ENCODE measurements around the gene PLA2G2A. TPM values are rescaled to one million over a fixed set of nuclear protein-coding genes. Genes with fewer than 3 reads are reported as not detected.

Gene PLA2G2A
- polyA plus RNA-seq, 1 donor (not counting 4 experiments of a cell fraction or from before 2014, with no cell fraction given) = 0.08 TPM

DNA sequence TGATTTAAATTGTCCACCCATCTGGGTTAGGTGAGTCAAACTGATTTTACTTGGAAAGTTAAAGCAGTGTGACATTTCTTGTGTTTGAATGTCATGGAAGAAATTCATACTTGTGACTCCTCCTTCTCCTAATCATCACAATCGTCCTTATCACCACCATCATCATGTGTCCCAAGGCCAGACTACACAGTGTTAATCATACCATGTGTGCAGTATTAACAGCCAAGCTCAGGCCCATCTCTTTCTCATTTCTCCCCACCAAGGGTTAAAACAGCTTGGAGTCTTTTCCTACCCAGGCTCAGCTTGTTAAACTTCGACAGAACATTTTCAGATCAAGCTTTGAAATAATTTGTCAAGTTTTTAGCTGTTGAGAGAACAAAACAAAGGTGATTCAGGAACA lies 33.5 kb downstream of the PLA2G2A start:
- H3K4me2 ChIP-seq (ENCODE audit: control insufficient read depth, extremely low read depth, insufficient read depth, low read depth, low read length) = no peak overlapping the region
- DNase-seq (ENCODE audit: low read depth, low spot score) = no peak
- dilution Hi-C loops (cut with MboI; ENCODE audit: extremely low pct_ligation_motif_present, low sequenced_read_pairs) = no loop called here

DNA sequence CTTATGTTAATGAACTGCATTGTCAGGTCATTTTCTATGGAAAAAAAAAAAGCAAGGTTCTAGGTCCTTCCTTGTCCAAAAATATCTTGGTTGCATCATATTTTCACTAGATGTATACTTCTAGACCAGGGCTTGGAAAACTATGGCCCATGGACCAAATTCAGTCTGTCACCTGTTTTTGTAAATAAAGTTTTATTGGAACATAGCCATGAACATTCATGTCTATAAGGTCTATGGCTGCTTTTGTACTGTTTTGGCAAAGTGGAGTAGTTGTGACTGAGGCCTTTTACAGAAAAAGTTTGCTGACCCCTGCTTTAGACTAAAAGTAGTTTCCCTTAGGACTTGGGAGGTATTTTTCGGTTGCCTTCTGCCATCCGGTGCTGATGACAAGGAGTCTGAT lies 36.8 kb downstream of the PLA2G2A start:
- H3K9ac ChIP-seq (ENCODE audit: control insufficient read depth, extremely low read depth, insufficient read depth, low read length) = no peak overlapping the region
- no peak overlapping the region for H3K27ac ChIP-seq (ENCODE audit: control insufficient read depth, insufficient read depth, low read length)
- no peak for DNase-seq (ENCODE audit: low read depth, low spot score)
- no peaks in the 10 kb centered on the region for H3K79me2 ChIP-seq (ENCODE audit: control insufficient read depth, insufficient read depth, low read length)
- no peaks in the 10 kb centered on the region for H3K36me3 ChIP-seq (ENCODE audit: control insufficient read depth in 2 of 2, extremely low read depth in 1 of 2, insufficient read depth in 2 of 2, low read length in 2 of 2)
- no peaks in the 10 kb centered on the region for H4K20me1 ChIP-seq (ENCODE audit: control insufficient read depth, extremely low read depth, insufficient read depth, low read length)
- no peak for FAIRE-seq
- TF ChIP-seq EZH2 (IDR thresholded peaks at IDR 0.05; ENCODE audit: low read length) = no peak
- TF ChIP-seq, protein P1, sequence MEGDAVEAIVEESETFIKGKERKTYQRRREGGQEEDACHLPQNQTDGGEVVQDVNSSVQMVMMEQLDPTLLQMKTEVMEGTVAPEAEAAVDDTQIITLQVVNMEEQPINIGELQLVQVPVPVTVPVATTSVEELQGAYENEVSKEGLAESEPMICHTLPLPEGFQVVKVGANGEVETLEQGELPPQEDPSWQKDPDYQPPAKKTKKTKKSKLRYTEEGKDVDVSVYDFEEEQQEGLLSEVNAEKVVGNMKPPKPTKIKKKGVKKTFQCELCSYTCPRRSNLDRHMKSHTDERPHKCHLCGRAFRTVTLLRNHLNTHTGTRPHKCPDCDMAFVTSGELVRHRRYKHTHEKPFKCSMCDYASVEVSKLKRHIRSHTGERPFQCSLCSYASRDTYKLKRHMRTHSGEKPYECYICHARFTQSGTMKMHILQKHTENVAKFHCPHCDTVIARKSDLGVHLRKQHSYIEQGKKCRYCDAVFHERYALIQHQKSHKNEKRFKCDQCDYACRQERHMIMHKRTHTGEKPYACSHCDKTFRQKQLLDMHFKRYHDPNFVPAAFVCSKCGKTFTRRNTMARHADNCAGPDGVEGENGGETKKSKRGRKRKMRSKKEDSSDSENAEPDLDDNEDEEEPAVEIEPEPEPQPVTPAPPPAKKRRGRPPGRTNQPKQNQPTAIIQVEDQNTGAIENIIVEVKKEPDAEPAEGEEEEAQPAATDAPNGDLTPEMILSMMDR (optimal IDR thresholded peaks at IDR 0.05 in 1 of 3, IDR thresholded peaks at IDR 0.05 in 1 of 3, conservative IDR thresholded peaks at IDR 0.05 in 1 of 3; ENCODE audit: extremely low read depth in 1 of 3, insufficient read depth in 2 of 3, low read length in 3 of 3) = no peak
- no peak overlapping the region for H2AFZ ChIP-seq (ENCODE audit: control insufficient read depth, low read length)
- no peak overlapping the region for H3K4me3 ChIP-seq (ENCODE audit: control insufficient read depth in 2 of 3, extremely low read depth in 1 of 3, insufficient read depth in 2 of 3, low read depth in 1 of 3, low read length in 3 of 3)
- H3K27me3 ChIP-seq (ENCODE audit: control insufficient read depth, extremely low read depth, insufficient read depth, low read length) = no peaks in the 10 kb centered on the region
- no peaks in the 10 kb centered on the region for H3K4me1 ChIP-seq (ENCODE audit: control insufficient read depth, extremely low read depth, insufficient read depth, low read length)
- no peaks in the 10 kb centered on the region for H3K9me3 ChIP-seq (ENCODE audit: control insufficient read depth, low read depth, low read length)
- dilution Hi-C loops (cut with MboI; ENCODE audit: extremely low pct_ligation_motif_present, low sequenced_read_pairs) = no loop called here
- no peaks in the 10 kb centered on the region for H3K9me1 ChIP-seq (ENCODE audit: control insufficient read depth, extremely low read depth, insufficient read depth, low read length)
- no peak overlapping the region for H3K4me2 ChIP-seq (ENCODE audit: control insufficient read depth, extremely low read depth, insufficient read depth, low read depth, low read length)

More for the DNA sequence above, 33.5 kb downstream of the PLA2G2A start:
- no peak for TF ChIP-seq EZH2 (IDR thresholded peaks at IDR 0.05; ENCODE audit: low read length)
- TF ChIP-seq, protein P1 (optimal IDR thresholded peaks at IDR 0.05 in 1 of 3, IDR thresholded peaks at IDR 0.05 in 1 of 3, conservative IDR thresholded peaks at IDR 0.05 in 1 of 3; ENCODE audit: extremely low read depth in 1 of 3, insufficient read depth in 2 of 3, low read length in 3 of 3) = no peak
- no peaks in the 10 kb centered on the region for H4K20me1 ChIP-seq (ENCODE audit: control insufficient read depth, extremely low read depth, insufficient read depth, low read length)
- no peak overlapping the region for H3K4me3 ChIP-seq (ENCODE audit: control insufficient read depth in 2 of 3, extremely low read depth in 1 of 3, insufficient read depth in 2 of 3, low read depth in 1 of 3, low read length in 3 of 3)
- H2AFZ ChIP-seq (ENCODE audit: control insufficient read depth, low read length) = no peak overlapping the region
- H3K36me3 ChIP-seq (ENCODE audit: control insufficient read depth in 2 of 2, extremely low read depth in 1 of 2, insufficient read depth in 2 of 2, low read length in 2 of 2) = no peaks in the 10 kb centered on the region
- no peaks in the 10 kb centered on the region for H3K9me1 ChIP-seq (ENCODE audit: control insufficient read depth, extremely low read depth, insufficient read depth, low read length)
- H3K9ac ChIP-seq (ENCODE audit: control insufficient read depth, extremely low read depth, insufficient read depth, low read length) = no peak overlapping the region
- H3K27ac ChIP-seq (ENCODE audit: control insufficient read depth, insufficient read depth, low read length) = no peak overlapping the region
- no peaks in the 10 kb centered on the region for H3K9me3 ChIP-seq (ENCODE audit: control insufficient read depth, low read depth, low read length)
- no peak for FAIRE-seq
- H3K79me2 ChIP-seq (ENCODE audit: control insufficient read depth, insufficient read depth, low read length) = no peaks in the 10 kb centered on the region
- peaks cover 6% of the 10 kb centered on the region for H3K4me1 ChIP-seq (ENCODE audit: control insufficient read depth, extremely low read depth, insufficient read depth, low read length)
- no peaks in the 10 kb centered on the region for H3K27me3 ChIP-seq (ENCODE audit: control insufficient read depth, extremely low read depth, insufficient read depth, low read length)
